UCSD-AML1 (cell line): Measurements from ENCODE around the gene CABCOCO1.

Experiments used
- DNase-seq: peaks from one replicate; lab custom pipeline; 2025; ENCODE audit not compliant: unreplicated experiment; lab: John Stamatoyannopoulos, UW

CABCOCO1 gene

GRCh38 chr10:61805091-61805490, 142.4 kb downstream of the CABCOCO1 start:
- no peak for DNase-seq

DNA sequence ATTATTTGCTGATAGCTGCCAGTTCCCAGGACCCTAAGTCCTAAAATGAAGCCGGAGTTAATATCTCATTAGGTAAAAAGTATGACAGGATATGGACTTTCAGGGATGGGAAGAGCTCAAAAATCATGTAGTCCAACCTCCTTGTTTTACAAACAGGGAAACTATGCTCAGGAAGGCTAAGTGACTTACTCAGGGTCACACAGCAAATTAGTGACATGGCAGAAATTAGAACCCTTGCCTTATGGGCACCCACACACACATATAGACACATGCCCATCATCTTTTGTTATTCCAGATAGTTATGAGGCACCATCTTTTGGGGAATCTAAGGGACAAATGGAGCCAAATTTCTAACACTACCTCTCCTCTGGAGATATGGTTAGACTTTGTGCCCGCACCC, 147.5 kb downstream of the CABCOCO1 start:
- DNase-seq = no peak

- DNase-seq = no peak
These were observed 149.5 kb downstream of the CABCOCO1 start for GRCh38 chr10:61812052-61812721.

DNA sequence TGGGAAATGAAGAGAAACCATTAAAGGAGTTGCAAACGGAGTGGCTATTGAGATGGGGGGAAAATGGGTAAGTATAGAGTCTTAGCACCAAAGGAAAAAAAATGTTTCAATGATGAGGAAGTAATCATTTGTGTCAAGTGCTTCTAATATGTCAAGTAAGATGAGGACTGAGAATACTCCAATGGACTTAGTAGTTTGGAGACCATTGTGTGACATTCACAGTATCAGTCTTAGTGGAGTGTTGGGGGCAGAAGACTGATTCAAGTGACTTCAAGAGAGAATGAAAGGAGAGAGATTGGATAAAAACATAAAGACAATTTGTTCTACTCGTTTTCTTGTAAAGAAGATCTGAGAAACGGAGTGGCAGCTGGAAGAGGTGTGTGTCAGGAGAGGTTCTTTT, 150.2 kb downstream of the CABCOCO1 start:
- no peak for DNase-seq

- DNase-seq = no peak
These were observed 151.4 kb downstream of the CABCOCO1 start for GRCh38 chr10:61814160-61814559.

GRCh38 chr10:61815496-61815895, 152.8 kb downstream of the CABCOCO1 start:
- DNase-seq = no peak
